ENCODE measurements around the gene PCBP3. TPM values are rescaled to one million over a fixed set of nuclear protein-coding genes. Genes with fewer than 3 reads are reported as not detected.

Gene PCBP3
- total RNA-seq, 1 experiment from 2014 or later, result 10.9 TPM

- Histone ChIP-seq H4K20me1 (ENCODE audit: control insufficient read depth, insufficient read depth, insufficient read length) (peaks cover 4% of the 10 kb centered on the region), H2BK120ac (ENCODE audit: low read depth, low read length, poor library complexity, severe bottlenecking) (no peak overlapping the region), H3K27ac (ENCODE audit: insufficient read length, low read depth, low read length) (no peak overlapping the region)
Observed at GRCh38 chr21:45985471-45986315, 342.2 kb downstream of the PCBP3 start.

More at GRCh38 chr21:45985471-45986315, 342.2 kb downstream of the PCBP3 start:
- Histone ChIP-seq H3K18ac (ENCODE audit: insufficient read length, low read depth, low read length) (no peak overlapping the region), H2AFZ (ENCODE audit: low read length) (no peak overlapping the region), H3K23ac (ENCODE audit: insufficient read length, low read depth, low read length) (no peak overlapping the region), H2AK5ac (ENCODE audit: insufficient read length, low read length) (no peak overlapping the region), H3K14ac (ENCODE audit: insufficient read depth, low read length) (no peak overlapping the region), H3K56ac (ENCODE audit: insufficient read length, low read depth, low read length) (no peak overlapping the region), H3K4me1 (ENCODE audit: insufficient read depth, low read length) (no peaks in the 10 kb centered on the region), H2BK12ac (ENCODE audit: insufficient read length, low read depth, low read length) (no peak overlapping the region), H3K23me2 (ENCODE audit: insufficient read length, low read depth, low read length, poor library complexity, severe bottlenecking) (peaks cover 14% of the 10 kb centered on the region), H3K27me3 (ENCODE audit: insufficient read depth, low read length) (no peaks in the 10 kb centered on the region; the same call in 1 of the 2 replicates), H2BK15ac (ENCODE audit: low read depth, low read length) (no peak overlapping the region), H3K4ac (ENCODE audit: low read depth, low read length) (no peak overlapping the region), H4K91ac (ENCODE audit: insufficient read length, low read depth, low read length) (no peak overlapping the region), H3K79me2 (ENCODE audit: insufficient read depth, low read length) (no peaks in the 10 kb centered on the region), H3K79me1 (ENCODE audit: insufficient read depth, low read depth, low read length, poor library complexity, severe bottlenecking) (no peaks in the 10 kb centered on the region), H3K9ac (ENCODE audit: extremely low read depth, insufficient read length, low read length) (no peak overlapping the region), H4K5ac (ENCODE audit: insufficient read length, low read depth, low read length) (no peak overlapping the region), H2BK5ac (ENCODE audit: insufficient read length, low read length) (no peak overlapping the region), H3T11ph (ENCODE audit: low read length) (no peak overlapping the region), H2BK20ac (ENCODE audit: low read depth, low read length, poor library complexity, severe bottlenecking) (no peak overlapping the region), H3K9me3 (ENCODE audit: control insufficient read depth, low read depth, low read length) (no peaks in the 10 kb centered on the region), H4K8ac (replicated peaks; ENCODE audit: insufficient read length, low read depth, low read length) (no peak overlapping the region), H3K4me2 (ENCODE audit: insufficient read depth, insufficient read length, low read length) (no peak overlapping the region)
- Mint-ChIP-seq H3K9me3 (no peaks in the 10 kb centered on the region), H3K27ac (peak overlapping the region in 1 of 3 experiments; percentile 12; a peak in 1 of 7 replicates), H3K4me3 (no peak overlapping the region; a peak in 1 of 5 replicates), H3K36me3 (ENCODE audit: insufficient read depth in 1 of 3, low read depth in 3 of 3) (peaks cover 16 to 29% (median 19%) of the 10 kb centered on the region in 3 experiments; a peak in 6 of 7 replicates), H3K4me1 (peaks cover 0 to 3% of the 10 kb centered on the region in 2 experiments; a peak in 2 of 4 replicates), H3K27me3 (ENCODE audit: low read depth) (no peaks in the 10 kb centered on the region)
- TF ChIP-seq CTCF (conservative IDR thresholded peaks at IDR 0.05), result no peak
- no CpG with 5 or more reads among the region's 37 CpGs for WGBS (ENCODE audit: extremely low coverage, insufficient read length, low lambda C conversion rate)
- no peak for DNase-seq
